ENCODE data around the gene IFT122. TPM values are rescaled to one million over a fixed set of nuclear protein-coding genes. Genes with fewer than 3 reads are reported as not detected.

Gene IFT122
- total and polyA plus RNA-seq, 2 donors from 2014 or later: 18.4 to 59.2 TPM

- Histone ChIP-seq H3K4me3 (ENCODE audit: low read length in 3 of 3) (no peak overlapping the region), H3K36me3 (ENCODE audit: control insufficient read depth in 2 of 3, insufficient read depth in 3 of 3, low read length in 3 of 3) (no peaks in the 10 kb centered on the region), H3K4me1 (ENCODE audit: control insufficient read depth in 2 of 3, insufficient read depth in 2 of 3, low read depth in 1 of 3, low read length in 3 of 3) (peaks cover 0 to 7% (median 6%) of the 10 kb centered on the region in 3 donors), H3K9me3 (ENCODE audit: control insufficient read depth in 2 of 3, insufficient read depth in 1 of 3, low read length in 3 of 3) (no peaks in the 10 kb centered on the region), H3K27me3 (ENCODE audit: control insufficient read depth, insufficient read depth, low read length) (no peaks in the 10 kb centered on the region), H3K27ac (ENCODE audit: low read depth in 2 of 2, low read length in 2 of 2) (peak overlapping the region in 1 of 2 donors; percentile 18), H3K9ac (ENCODE audit: low read length in 3 of 3) (no peak overlapping the region)
- peak in 1 of 5 donors; percentile 32 for DNase-seq
- TF ChIP-seq CTCF (IDR thresholded peaks at IDR 0.05; ENCODE audit: borderline replicate concordance, extremely low read depth, insufficient read depth): no peak
- intact Hi-C loops (cut with DNase I): no loop called here
- no peak for FAIRE-seq
These were observed 21.7 kb upstream of the IFT122 start for GRCh38 chr3:129418041-129418973.

GRCh38 chr3:129419476-129419875 is 20.5 kb upstream of the IFT122 start:
- intact Hi-C loops (cut with DNase I): no loop called here
- TF ChIP-seq CTCF (IDR thresholded peaks at IDR 0.05; ENCODE audit: borderline replicate concordance, extremely low read depth, insufficient read depth): no peak
- FAIRE-seq (no peak), DNase-seq (peak in 1 of 5 donors; percentile 13)
- H3K4me1 ChIP-seq (ENCODE audit: control insufficient read depth in 2 of 3, insufficient read depth in 2 of 3, low read depth in 1 of 3, low read length in 3 of 3): peaks cover 0 to 3% (median 0%) of the 10 kb centered on the region in 3 donors
- no peaks in the 10 kb centered on the region for H3K27me3 ChIP-seq (ENCODE audit: control insufficient read depth, insufficient read depth, low read length)
- no peak overlapping the region for H3K9ac ChIP-seq (ENCODE audit: low read length in 3 of 3)
- no peak overlapping the region for H3K4me3 ChIP-seq (ENCODE audit: low read length in 3 of 3)
- H3K36me3 ChIP-seq (ENCODE audit: control insufficient read depth in 2 of 3, insufficient read depth in 3 of 3, low read length in 3 of 3): no peaks in the 10 kb centered on the region
- H3K27ac ChIP-seq (ENCODE audit: low read depth in 2 of 2, low read length in 2 of 2): no peak overlapping the region
- H3K9me3 ChIP-seq (ENCODE audit: control insufficient read depth in 2 of 3, insufficient read depth in 1 of 3, low read length in 3 of 3): no peaks in the 10 kb centered on the region

GRCh38 chr3:129421236-129421883 is 18.7 kb upstream of the IFT122 start:
- Histone ChIP-seq H3K27me3 (ENCODE audit: control insufficient read depth, insufficient read depth, low read length) (no peaks in the 10 kb centered on the region), H3K36me3 (ENCODE audit: control insufficient read depth in 2 of 3, insufficient read depth in 3 of 3, low read length in 3 of 3) (no peaks in the 10 kb centered on the region), H3K27ac (ENCODE audit: low read depth in 2 of 2, low read length in 2 of 2) (no peak overlapping the region), H3K9me3 (ENCODE audit: control insufficient read depth in 2 of 3, insufficient read depth in 1 of 3, low read length in 3 of 3) (no peaks in the 10 kb centered on the region), H3K9ac (ENCODE audit: low read length in 3 of 3) (no peak overlapping the region), H3K4me3 (ENCODE audit: low read length in 3 of 3) (no peak overlapping the region), H3K4me1 (ENCODE audit: control insufficient read depth in 2 of 3, insufficient read depth in 2 of 3, low read depth in 1 of 3, low read length in 3 of 3) (peaks cover 0 to 3% (median 0%) of the 10 kb centered on the region in 3 donors)
- intact Hi-C loops (cut with DNase I): no loop called here
- no peak for TF ChIP-seq CTCF (IDR thresholded peaks at IDR 0.05; ENCODE audit: borderline replicate concordance, extremely low read depth, insufficient read depth)
- DNase-seq (peak in 1 of 5 donors; percentile 19), FAIRE-seq (no peak)
